CD4-positive, alpha-beta T cell (primary cell): ENCODE results near the gene GOSR2. TPM values are rescaled to one million over a fixed set of nuclear protein-coding genes. Genes with fewer than 3 reads are reported as not detected.

ENCODE experiments used
- ATAC-seq: fragments of 200-7000 bp; cut with Tn5 transposase; one replicate; pipeline ENCODE4 v1.10.0; 2022; ENCODE audit warnings: mild to moderate bottlenecking; ENCODE audit not compliant: poor library complexity
- CTCF ChIA-PET: fragments of 350-600 bp; sonication (Branson Sonifier 250); formaldehyde crosslinking; loops from one replicate; lab custom pipeline; 2021; ENCODE audit warnings: antibody characterized with exemption, inconsistent platforms; lab: Charles Lee
- POLR2A ChIA-PET: fragments of 350-600 bp; sonication (Branson Sonifier 250); formaldehyde crosslinking; loops from one replicate; lab custom pipeline; 2021; ENCODE audit warnings: antibody characterized with exemption, inconsistent platforms; lab: Charles Lee
- DNase-seq, 14 experiments: peaks; one replicate each; pipeline ENCODE4 v3.0.0-alpha.2; 2013 to 2020; ENCODE audit warnings: mixed read lengths in 2 of 14
- H3K27ac ChIP-seq, 2 donors: one replicate each; pipeline versions ENCODE4 v1.5.1 to v1.7.0; 2013; ENCODE audit warnings: low read length in 2 of 2, low read depth in 1 of 2, mild to moderate bottlenecking in 1 of 2
- H3K27me3 ChIP-seq, 2 experiments: 1 replicate in 1 of 2; 2 replicates in 1 of 2; pipeline versions ENCODE4 v1.6.1 to v1.7.0; 2013; ENCODE audit warnings: low read length in 2 of 2, control low read depth in 1 of 2, mild to moderate bottlenecking in 1 of 2, moderate library complexity in 1 of 2; ENCODE audit not compliant: insufficient read depth in 2 of 2, control insufficient read depth in 1 of 2
- H3K36me3 ChIP-seq: one replicate; pipeline ENCODE4 v1.6.1; 2013; ENCODE audit warnings: low read length, control low read depth; ENCODE audit not compliant: insufficient read depth
- H3K4me1 ChIP-seq: one replicate; pipeline ENCODE4 v1.6.1; 2013; ENCODE audit warnings: low read length, control low read depth; ENCODE audit not compliant: insufficient read depth
- H3K4me3 ChIP-seq: one replicate; pipeline ENCODE4 v1.5.1; 2013; ENCODE audit warnings: mild to moderate bottlenecking, low read length, moderate library complexity
- H3K9me3 ChIP-seq, 2 experiments: 1 replicate in 1 of 2; 2 replicates in 1 of 2; pipeline versions ENCODE4 v1.6.1 to v1.7.0; 2013; ENCODE audit warnings: low read length in 2 of 2, mild to moderate bottlenecking in 2 of 2, control low read depth in 1 of 2, moderate library complexity in 1 of 2; ENCODE audit not compliant: control insufficient read depth in 1 of 2, insufficient read depth in 1 of 2
- H3K27ac Mint-ChIP-seq: one replicate; pipeline ENCODE4 v1.8.0; 2020; ENCODE audit warnings: mixed read lengths
- H3K27me3 Mint-ChIP-seq: one replicate; pipeline ENCODE4 v1.8.0; 2021; ENCODE audit warnings: mixed read lengths
- H3K36me3 Mint-ChIP-seq: one replicate; pipeline ENCODE4 v1.8.0; 2021; ENCODE audit warnings: low read depth, mixed read lengths
- H3K4me1 Mint-ChIP-seq: one replicate; pipeline ENCODE4 v1.8.0; 2021; ENCODE audit warnings: low read depth, mixed read lengths
- H3K4me3 Mint-ChIP-seq: one replicate; pipeline ENCODE4 v1.8.0; 2020; ENCODE audit warnings: mild to moderate bottlenecking, mixed read lengths
- H3K9me3 Mint-ChIP-seq: one replicate; pipeline ENCODE4 v1.8.0; 2020; ENCODE audit warnings: mixed read lengths
- intact Hi-C, 2 experiments: fragments of 100-400 bp; cut with DNase I in 1 of 2; cut with micrococcal nuclease in 1 of 2; formaldehyde crosslinking; loops; one replicate each; pipeline versions ENCODE4 v1.15.1 to v1.9.0; 2023 to 2025; cut with DNase I, micrococcal nuclease
- total RNA-seq, 174 experiments: library from RNA in 2 of 174; stranded (reverse) in 2 of 174; gene quantifications; one replicate each; pipeline ENCODE4 v1.2.3 and lab custom pipeline; 2021 to 2026
- TF ChIP-seq, protein P1 (sequence below): fragments of 200-600 bp; IDR thresholded peaks from one replicate; pipeline ENCODE4 v1.8.0; 2022; ENCODE audit warnings: antibody characterized with exemption, mild to moderate bottlenecking

The GOSR2 gene
- total RNA-seq, 2 experiments from 2014 or later: 46.6 to 51.7 TPM

DNA sequence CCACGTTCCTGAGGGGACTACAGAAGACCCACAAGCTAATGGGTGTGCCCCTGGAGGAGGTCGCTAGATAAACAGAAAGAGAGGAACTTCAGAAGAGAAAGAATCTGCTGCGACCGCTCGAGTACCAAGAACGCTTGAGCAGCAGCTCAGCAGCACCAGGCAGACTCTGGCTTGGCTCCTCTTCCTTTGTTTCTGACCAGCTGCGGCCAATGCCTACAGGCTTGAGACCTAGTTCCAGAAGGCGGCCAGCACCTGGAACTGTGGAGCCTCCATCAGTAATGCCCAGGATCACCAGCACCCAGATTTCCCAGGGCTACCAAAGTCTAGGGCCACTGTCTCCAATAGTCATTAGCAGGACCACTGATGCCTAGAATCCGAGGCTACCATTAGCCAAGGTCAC, 26.0 kb upstream of the GOSR2 start:
- Mint-ChIP-seq H3K9me3 (peaks cover 3% of the 10 kb centered on the region), H3K27ac (no peak overlapping the region), H3K4me1 (no peaks in the 10 kb centered on the region), H3K27me3 (peaks cover 43% of the 10 kb centered on the region), H3K4me3 (no peak overlapping the region), H3K36me3 (no peaks in the 10 kb centered on the region)
- no peak for DNase-seq
- Histone ChIP-seq H3K36me3 (no peaks in the 10 kb centered on the region), H3K27me3 (no peaks in the 10 kb centered on the region), H3K27ac (no peak overlapping the region), H3K4me3 (no peak overlapping the region), H3K4me1 (no peaks in the 10 kb centered on the region), H3K9me3 (peaks cover 7 to 10% of the 10 kb centered on the region in 2 experiments)
- ChIA-PET CTCF (no interaction called here), POLR2A (no interaction called here)
- intact Hi-C loops: no loop called here
- ATAC-seq: no peak
- TF ChIP-seq, protein P1, sequence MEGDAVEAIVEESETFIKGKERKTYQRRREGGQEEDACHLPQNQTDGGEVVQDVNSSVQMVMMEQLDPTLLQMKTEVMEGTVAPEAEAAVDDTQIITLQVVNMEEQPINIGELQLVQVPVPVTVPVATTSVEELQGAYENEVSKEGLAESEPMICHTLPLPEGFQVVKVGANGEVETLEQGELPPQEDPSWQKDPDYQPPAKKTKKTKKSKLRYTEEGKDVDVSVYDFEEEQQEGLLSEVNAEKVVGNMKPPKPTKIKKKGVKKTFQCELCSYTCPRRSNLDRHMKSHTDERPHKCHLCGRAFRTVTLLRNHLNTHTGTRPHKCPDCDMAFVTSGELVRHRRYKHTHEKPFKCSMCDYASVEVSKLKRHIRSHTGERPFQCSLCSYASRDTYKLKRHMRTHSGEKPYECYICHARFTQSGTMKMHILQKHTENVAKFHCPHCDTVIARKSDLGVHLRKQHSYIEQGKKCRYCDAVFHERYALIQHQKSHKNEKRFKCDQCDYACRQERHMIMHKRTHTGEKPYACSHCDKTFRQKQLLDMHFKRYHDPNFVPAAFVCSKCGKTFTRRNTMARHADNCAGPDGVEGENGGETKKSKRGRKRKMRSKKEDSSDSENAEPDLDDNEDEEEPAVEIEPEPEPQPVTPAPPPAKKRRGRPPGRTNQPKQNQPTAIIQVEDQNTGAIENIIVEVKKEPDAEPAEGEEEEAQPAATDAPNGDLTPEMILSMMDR: no peak

DNA sequence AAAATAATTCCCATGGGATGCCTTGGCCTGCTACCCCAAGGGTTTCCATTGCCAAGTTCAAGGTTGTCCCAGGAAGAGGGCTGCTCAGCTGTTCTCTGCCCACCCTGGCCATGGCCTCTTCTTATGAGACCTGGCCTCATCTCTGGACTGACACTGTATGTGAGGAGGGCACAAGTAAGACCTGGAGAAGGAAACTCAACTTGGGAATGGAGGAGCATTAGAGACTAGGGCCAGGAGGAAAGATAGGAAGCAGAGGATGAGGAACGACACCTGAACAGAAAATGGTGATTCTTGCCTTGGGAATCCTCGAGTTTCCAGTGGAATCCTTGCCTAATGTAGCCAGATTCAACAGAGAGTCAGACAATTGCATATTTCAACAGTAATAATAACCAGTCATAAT, 24.6 kb upstream of the GOSR2 start:
- Mint-ChIP-seq H3K9me3 (peaks cover 3% of the 10 kb centered on the region), H3K4me3 (no peak overlapping the region), H3K36me3 (no peaks in the 10 kb centered on the region), H3K4me1 (no peaks in the 10 kb centered on the region), H3K27me3 (peaks cover 39% of the 10 kb centered on the region), H3K27ac (no peak overlapping the region)
- no peak overlapping the region for H3K27ac ChIP-seq
- H3K27me3 ChIP-seq: no peaks in the 10 kb centered on the region
- CTCF ChIA-PET: no interaction called here
- TF ChIP-seq, protein P1: no peak
- POLR2A ChIA-PET: no interaction called here
- H3K4me1 ChIP-seq: no peaks in the 10 kb centered on the region
- peaks cover 7 to 10% of the 10 kb centered on the region in 2 experiments for H3K9me3 ChIP-seq
- DNase-seq: no peak
- ATAC-seq: no peak
- intact Hi-C loops: no loop called here
- H3K36me3 ChIP-seq: no peaks in the 10 kb centered on the region
- no peak overlapping the region for H3K4me3 ChIP-seq

DNA sequence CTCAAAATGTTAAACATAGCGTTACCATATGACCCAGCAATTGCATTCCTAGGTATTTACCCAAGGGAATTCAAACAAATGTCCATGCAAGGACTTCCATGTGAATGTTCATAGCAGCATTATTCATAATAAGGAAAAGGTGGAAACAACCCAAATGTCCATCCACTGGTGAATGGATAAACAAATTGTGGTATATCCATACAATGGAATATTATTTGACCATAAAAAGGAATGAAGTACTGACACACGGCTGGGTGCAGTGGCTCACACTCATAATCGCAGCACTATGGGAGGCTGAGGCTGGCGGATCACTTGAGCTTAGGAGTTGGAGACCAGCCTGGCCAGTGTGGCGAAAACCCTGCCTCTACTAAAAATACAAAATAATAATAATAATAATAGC, 24.1 kb upstream of the GOSR2 start:
- TF ChIP-seq, protein P1: no peak
- peaks cover 39% of the 10 kb centered on the region for H3K27me3 Mint-ChIP-seq
- no peak for DNase-seq
- no peak overlapping the region for H3K4me3 Mint-ChIP-seq
- H3K36me3 ChIP-seq: no peaks in the 10 kb centered on the region
- H3K9me3 Mint-ChIP-seq: peaks cover 3% of the 10 kb centered on the region
- no peak overlapping the region for H3K4me3 ChIP-seq
- H3K27ac Mint-ChIP-seq: no peak overlapping the region
- no peaks in the 10 kb centered on the region for H3K4me1 Mint-ChIP-seq
- H3K36me3 Mint-ChIP-seq: no peaks in the 10 kb centered on the region
- no peak overlapping the region for H3K27ac ChIP-seq
- H3K27me3 ChIP-seq: no peaks in the 10 kb centered on the region
- CTCF ChIA-PET: no interaction called here
- intact Hi-C loops: no loop called here
- POLR2A ChIA-PET: no interaction called here
- no peak for ATAC-seq
- H3K9me3 ChIP-seq: peaks cover 7 to 10% of the 10 kb centered on the region in 2 experiments
- no peaks in the 10 kb centered on the region for H3K4me1 ChIP-seq
